Inferior parietal cortex (tissue), 1 donor: ENCODE data around the gene PDZD2.

Experiments
- DNase-seq: peaks from one replicate; pipeline ENCODE4 v3.0.0-alpha.2; 2016; ENCODE audit errors: extremely low spot score

Gene PDZD2

DNA sequence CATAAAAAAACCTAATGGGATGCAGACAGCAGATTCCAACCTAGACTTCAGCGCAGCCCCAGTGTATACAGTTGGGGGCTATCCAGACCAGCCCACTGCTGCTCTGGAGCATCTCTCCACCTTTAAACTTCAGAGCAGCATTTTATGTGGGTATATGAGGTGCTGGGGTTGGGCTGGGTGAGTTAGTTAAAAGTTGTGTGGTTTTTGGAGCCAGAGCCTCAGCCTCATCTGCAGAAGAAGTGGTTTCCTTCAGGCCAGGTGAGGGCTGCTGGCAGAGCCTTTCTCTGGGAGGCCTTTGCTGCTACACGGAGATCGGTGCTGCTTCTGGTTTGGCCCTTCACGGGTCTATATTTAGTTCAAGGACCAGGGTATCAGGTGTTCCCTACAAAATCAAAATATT, 228.3 kb downstream of the PDZD2 start:
- no peak for DNase-seq

DNA sequence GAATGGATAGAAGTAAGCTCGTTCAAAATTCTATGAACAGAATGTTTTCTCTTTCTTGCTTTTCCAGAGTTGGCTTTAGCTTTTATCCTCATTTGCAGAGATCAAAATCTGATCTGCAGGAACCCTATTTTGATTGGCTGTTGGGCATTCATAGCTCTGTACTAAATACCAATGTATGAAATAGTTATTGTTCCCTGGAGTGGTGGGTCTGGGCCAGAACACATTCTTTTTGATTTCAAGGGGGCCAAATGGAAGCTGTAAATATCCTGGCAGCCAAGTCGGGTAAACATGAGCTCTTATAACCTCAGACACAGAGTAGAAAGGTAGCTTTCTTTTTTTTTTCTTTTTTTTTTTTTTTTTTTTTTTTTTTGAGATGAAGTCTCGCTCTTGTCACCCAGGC, 241.5 kb downstream of the PDZD2 start:
- DNase-seq = no peak

DNA sequence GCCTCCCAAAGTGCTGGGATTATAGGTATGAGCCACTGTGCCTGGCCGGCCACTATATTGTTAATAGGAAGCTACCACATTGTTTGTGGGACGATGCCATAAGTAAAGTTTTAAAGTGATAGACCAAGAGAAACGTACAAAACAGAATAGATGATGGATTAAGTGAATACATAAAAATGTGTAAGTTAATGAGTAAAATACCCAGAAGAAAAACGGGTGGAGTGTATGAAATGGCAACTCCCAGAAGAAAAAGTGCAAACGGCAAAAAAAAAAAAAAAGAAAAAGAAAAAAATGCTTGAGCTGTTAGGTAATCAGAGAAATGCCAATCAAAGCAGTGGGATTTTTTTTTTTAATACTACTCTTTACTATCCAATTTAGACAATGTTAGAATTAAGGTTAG, 246.0 kb downstream of the PDZD2 start:
- DNase-seq = no peak

DNA sequence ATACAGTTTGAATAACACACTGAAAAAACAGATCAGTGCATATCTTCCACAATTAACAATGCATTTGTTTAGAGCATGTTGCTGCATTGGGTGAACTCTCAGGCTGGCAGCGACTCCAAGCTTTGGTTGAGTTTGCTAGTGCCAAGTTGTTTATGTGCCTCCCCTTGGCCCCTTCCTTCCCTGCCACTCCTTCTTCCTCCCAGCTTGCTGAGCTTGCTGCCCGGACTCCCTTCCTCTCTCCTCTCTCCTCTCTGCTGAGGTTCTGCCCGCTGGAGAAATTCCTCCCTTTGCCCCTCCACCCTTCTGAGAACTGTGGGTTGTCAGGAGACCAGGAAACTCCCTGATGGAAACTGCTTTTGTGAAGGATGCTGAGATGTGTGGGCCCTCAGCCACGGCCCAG, 247.3 kb downstream of the PDZD2 start:
- DNase-seq = no peak

DNA sequence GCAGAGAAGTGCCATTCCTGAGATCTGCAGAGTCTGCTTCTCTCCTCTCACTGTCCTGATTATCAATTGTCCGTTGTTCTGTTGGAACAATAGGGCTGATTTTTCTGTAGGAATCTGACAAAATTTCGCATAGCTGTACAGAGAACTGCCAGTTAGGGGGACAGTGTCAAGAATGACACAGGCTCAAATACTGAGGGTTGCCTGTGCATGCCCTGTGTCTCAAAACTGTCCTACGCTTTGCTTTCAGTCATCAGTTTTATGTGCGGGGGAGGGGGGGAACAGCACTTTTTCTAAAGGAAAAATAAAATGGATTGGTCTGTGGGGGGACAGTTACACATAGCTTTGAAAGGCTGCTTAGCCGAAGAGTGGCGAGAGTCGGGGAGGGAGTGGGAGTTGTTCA, 248.6 kb downstream of the PDZD2 start:
- peak; percentile 81 for DNase-seq

DNA sequence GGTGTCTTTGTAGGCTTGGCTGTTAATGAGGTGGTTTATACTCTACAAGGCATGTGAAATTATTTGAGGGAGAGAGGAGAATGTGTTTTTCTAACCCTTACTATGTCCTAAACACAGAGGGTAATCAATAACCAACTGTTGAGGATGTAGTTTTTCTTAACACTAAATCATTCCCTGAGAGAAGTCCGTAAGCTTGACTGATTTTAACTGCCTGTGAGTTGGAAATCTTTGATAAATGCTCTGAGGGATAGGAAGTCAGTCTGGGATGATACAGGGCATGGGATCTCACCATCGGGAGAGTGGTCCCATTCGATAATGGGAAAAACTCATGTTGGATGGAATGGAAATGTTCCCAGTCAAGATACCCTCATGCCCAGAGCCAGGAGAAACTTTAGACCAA, 249.6 kb downstream of the PDZD2 start:
- DNase-seq = no peak

DNA sequence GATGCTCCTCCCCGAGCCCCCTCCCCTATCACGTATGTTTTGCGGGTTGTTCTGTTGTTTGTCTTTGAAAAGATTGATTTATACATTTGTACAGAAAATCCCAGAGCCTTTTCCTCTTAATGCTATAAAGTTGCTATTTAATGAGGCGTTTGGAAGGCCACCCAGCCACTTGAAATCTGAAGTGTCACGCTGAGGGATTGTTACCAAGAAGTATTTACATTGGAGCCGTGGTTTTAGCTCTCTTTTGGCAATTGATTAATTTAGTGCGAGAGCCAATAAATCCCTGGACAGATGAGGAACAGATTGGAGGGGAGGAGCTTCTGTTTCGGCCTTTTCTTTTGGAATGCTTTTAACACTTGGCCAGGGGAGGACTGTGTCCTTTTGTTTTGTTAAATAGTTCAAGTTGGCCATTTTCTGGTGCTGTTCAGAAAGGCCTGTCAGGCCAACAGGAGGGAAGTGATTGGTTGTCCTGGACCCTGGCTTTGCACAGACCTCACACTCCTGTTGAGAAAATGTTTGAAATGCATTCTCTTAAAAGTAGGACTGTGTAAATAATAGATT, 250.2 kb downstream of the PDZD2 start:
- DNase-seq = no peak

DNA sequence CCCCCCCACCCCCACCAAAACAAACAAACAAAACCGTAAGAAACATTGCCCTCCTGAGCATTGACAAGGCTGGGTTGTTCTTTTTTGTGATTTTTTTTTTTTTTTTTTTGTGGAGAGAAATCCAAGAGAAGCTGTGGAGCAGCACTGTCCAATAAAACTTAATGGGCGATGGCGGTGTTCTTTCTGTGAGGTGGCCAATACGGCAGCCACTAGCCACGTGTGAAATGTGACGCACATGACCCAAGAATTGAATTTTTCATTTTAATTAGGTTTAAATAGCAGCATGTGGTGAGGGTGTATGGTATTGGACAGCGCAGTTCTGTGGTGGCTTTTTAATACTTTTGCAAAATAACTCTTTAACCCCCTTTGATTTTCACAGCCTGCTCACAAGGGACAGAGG, 251.1 kb downstream of the PDZD2 start:
- no peak for DNase-seq

DNA sequence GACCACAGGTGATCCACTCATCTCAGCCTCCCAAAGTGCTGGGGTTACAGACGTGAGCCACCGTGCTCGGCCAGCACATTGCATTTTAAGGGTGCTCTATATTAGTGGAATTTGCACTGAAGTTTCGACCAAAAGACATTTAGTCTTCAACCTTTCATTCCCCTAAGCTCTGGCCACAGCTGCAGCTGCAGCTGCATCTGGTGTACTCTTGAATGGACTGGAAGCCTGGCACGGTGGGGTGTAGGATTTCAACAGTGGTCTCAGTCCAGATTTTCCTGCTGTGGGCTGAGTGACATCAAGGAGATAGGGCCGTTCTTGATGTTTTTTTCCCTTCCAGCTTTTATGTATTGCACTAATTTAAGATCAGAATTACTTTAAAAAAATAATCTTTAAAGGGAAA, 255.2 kb downstream of the PDZD2 start:
- peak; percentile 36 for DNase-seq

DNA sequence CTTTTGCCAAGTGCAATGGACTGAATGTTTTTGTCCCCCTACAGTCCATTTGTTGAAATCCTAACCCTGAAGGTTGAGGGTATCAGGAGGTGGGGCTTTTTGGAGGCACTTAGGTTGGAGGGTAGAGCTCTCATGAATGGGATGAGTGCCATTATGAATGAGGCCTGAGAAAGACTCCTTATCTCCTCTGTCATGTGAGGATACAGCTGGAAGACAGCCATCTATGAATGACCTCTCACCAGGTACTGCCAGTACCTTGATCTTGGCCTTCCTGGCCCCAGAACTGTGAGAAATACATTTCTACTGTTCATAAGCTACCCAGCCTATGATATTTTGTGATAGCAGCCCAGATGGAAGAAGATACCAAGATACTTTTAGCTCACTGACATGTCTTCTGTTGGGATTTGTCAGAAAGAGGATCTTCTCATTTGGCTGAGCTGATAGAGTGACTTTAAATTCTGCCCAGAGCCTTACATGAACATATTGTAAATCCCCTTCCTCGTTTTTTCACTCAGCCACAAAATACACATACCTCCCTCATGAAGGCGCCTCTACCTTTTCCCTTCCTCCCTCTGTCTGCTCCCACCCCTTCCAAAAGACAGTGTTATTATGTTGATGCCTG, 256.4 kb downstream of the PDZD2 start:
- DNase-seq = no peak

DNA sequence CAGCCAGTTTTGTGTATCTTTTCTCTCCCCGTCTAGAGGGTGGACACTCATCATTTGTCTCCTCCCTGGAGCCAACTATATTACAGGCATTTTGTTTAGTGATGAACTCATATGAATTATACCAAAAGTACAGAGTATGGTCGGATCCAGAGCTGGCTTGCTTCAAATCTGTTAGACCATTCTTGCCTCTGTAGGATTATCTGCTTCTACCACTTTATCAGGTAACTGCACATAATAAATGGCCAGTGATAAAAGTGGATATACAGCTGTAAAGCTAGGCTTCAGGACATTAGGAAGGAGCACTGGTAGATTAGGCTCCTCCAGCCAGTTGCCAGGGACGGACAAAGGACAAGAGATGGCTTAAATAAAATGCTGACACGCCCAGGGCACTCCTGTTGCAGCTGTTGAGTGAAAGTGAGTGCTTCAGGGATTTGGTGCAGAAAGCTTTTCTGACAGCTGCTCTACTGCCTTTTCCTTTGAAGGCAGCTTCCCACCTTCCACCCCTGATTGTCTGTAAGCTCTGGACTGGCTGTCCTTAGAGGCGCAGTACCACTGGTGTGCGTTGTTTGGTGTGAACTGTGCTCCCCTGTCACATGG, 259.2 kb downstream of the PDZD2 start:
- DNase-seq = no peak

DNA sequence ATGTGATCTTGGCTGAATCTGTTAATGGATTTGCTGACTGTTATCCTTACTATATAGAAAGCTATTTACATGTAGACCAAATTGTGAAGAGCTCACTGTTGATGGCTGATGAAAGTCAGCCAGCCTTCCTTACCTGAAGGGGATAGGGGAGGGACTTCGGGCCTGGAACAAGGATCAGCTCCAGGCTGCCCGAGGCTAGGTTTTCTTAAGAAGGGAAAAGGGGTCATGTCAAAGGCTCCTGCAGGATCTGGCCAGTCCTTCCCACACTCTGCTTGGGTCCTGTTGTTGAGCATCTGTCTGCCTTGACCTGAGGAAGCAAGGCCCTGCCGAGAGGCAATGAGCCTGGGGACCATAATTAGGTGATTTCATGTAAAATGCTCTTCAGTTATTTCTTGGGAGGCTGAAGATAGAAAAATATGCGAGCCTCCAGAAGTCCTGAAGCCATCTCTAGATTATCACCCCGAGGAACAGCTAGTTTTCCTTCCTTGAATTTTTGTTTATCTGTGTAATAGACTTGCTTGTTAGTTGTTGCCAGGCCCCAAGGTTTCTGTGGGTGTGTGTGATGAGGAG, 261.4 kb downstream of the PDZD2 start:
- DNase-seq = no peak

DNA sequence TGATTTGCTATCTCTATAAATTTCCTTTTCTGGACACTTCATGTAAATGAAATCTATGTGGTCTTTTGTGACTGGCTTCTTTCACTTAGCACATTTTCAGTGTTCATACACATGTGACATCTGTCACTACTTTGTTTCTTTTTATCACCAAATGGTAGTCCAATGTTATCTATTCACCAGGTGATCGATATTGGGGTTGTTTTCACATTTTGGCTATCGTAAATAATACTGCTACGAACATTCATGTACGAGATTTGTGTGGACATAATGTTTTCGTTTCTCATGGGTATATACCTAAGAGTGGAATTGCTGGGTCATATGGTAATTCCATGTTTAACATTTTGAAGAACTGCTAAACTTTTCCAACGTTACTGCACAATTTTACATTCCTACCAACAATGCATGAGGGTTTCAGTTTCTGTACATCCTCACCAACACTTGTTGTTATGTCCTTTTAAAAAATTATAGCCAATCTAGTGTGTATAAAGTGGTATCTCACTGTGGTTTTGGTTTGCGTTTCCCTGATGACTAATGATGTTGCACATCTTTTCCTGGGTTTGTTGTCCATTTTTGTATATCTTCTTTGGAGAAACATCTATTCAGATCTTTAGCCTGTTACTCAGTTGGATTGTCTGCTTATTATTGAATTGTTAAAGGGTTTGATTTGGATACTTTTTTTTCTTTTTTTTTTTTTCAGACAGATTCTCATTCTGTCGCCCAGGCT, 263.0 kb downstream of the PDZD2 start:
- no peak for DNase-seq

DNA sequence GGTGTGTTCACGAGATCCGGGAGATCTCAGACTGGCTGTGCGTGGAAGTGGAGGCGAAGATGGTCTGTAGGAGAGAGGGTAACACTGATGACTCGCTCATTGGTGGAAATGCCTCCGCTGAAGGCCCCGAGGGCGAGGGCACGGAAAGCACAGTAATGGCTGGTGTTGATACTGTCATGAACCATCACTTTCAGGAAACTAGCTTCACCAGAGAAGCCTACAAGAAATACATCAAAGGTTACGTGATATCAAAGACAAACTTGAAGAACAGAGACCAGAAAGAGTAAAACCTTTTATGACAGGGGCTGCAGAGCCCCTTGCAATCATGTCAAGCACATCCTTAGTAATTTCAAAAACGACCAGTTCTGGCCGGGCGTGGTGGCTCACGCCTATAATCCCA, 269.5 kb downstream of the PDZD2 start:
- no peak for DNase-seq

DNA sequence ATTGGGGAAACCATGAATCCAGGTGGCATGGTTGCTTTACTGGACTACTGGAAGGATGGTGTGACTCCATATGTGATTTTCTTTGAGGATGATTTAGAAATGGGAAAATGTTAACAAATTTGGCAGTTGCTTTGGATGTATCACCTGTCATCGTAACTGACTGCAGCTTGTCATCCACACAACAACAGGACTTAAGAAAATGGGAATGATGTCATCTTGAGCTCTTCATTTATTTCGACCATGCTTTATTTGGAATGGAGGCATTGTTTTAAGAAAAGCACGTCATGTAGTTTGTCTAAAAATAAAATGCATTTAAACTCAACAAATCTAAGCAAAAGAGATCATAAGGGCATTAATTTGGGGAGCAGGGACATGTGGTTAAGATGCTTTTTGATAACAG, 270.1 kb downstream of the PDZD2 start:
- DNase-seq = no peak

DNA sequence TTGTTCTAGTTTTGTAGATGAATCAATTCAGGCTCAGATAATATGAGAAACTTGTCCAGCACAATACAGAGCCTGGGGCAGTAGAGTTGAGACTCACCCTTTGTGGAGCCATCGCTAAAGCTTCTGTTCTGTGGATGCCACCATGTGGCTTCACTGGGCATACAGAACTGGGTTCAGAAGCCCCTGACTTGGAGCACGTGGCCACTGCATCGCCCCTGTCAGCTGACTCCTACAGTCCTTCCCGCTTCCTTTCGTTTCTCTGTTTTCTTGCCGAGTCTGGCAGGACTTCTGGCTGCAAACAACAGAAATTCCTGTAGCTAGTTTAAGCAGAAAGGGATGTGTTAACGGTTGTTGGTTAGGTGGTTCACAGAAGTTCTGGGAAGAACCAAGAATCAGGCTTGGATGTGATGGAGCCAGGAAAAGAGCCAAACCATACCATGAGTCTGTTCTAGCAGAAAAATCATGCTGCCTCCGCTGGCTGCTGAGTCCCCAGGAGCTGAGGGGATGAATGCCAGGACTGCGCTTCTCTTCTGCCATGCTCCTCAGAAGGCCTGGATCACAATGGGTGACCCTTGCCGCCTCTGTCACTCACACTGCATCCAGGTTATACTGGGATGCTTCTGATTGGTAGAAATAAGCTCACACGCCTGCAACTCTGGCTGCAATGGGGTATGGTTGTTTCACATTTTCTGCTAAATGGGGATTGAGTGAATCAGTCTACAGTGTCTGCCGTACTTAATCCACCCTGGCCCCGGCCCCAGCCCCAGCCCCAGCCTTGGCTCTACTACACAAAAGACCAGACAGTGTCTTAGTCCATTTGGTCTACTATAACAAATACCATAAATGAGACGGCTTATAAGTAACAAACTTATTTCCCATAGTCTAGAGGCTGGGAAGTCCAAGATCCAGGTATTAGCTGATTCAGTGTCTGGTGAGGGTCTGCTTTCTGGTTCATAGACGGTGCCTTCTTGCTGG, 272.6 kb downstream of the PDZD2 start:
- peak; percentile 74 for DNase-seq

DNA sequence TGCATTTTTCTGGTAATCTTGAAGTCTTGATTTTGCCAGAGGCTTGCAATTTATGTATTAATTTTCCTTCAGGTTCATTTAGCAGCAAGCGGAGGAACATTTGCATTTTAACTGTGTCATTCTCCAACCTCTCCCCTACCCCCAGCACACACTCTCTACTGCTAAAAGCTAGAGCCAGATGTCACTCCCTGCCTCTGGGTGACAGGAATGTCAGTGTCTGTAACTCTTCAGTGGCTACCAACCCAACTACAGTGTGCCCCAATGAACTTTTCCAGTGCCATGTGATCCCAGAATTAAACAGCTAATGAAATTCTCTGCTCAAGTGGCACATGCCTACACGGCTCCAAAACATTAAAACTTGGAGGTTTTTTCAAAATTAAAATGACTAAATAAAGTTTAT, 274.9 kb downstream of the PDZD2 start:
- no peak for DNase-seq

DNA sequence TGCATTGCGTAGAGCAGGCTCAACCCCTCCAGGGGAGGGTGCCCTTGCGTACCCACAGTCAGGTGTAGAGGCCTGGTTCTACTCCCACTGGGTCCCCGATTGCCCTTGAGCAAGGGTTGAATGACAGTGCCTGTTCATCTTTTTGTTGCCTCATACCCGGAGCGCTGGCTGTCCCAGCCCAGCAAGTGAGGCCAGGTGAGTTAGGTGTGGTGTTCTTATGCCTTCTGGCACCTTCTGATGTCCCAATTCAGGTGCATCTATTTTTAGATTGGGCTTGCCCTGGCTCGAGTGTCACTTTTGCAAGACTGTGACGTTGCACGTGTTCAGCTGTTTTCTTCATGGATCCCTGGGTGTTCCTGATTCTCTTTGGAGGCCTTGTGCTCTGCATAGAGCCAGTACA, 277.4 kb downstream of the PDZD2 start:
- DNase-seq = no peak

DNA sequence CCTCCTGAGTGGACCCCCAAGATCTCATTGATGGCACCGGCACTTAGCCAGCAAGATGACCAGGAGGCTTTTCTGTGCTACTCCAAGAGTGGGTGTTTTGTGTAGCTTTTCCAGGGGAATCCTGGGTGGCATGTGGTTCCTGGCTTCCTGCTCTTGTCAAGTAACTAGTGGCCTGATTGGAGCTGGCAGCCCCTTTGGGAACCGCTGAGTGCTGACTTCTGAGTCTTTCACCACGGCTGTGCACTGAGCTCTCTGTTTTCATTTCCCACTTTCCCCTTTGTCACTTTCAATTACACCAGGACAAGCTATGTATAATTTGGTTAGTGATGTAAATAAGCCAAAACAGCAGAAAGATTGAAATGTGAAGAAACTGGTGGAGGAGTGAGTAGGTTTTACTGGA, 279.8 kb downstream of the PDZD2 start:
- DNase-seq = no peak

DNA sequence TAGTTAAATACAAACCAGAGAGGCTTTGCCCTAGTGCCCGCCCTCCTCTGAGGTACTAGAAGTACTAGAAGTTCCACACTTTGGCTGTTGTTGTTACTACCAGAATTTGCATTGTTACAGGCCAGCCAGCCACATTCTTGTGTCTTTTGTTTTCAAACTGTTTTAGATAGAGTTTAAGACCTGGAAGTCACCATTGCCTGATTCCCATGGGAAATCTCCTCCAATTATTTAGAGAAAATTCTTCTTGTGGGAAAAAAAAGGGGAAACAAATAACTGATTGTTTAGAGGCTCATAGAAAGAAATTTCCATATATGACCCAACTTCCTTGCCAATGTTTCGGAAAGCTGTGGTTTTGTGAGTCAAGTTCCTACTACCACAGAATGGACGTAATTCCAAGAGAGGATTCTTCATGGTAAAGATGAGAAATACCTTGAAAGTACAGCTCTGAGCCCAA, 282.9 kb downstream of the PDZD2 start:
- no peak for DNase-seq

DNA sequence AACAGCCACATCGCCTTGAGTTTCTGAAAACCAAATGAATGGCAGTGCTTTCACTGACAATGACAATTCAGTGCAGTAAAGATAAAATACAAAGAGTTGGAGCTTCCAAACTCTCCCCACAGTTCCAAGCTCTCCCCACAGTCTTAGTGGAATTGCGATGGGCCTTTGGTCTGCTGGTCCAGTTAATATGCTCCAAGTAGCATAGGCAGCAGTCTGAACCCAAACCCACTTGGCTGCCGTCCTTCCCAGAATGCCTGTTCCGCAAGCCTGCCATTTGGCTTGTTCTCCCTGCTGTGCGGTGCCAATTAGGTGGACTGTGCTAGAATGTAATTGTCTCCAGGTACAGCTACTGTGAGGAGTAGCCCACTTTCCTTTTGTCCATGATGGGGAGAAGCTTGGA, 285.1 kb downstream of the PDZD2 start:
- no peak for DNase-seq

DNA sequence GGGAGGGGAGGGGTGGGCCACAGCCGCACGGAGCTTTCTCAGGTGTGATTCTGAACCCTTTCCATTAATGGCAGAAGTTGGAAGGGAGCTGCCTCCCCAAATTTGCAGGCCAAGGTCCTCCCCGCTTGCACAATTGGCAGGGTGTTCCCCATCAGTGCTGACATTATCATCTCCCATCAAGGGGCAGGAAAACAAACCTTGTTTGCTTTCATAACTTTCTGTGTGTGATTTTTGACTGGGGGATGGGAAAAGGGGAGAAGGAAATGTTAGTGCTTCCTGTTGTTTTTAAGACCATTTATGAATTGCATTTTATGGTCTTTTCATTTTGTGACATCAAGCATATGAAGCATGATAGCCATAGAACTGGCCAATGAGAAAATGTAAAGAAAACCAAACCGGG, 292.9 kb downstream of the PDZD2 start:
- DNase-seq = no peak
